A673 (cell line): Measurements from ENCODE around the gene PILRA.
"Not testable (repeated sequence)": the region's sequence is repeated elsewhere in the genome, so short reads cannot be mapped to it uniquely, and the experiment has no call there.

Experiments used
- CTCF ChIP-seq: fragments of 300-800, 200-600 bp; sonication (generic); conservative IDR thresholded peaks from 2 replicates; pipeline ENCODE4 v1.5.1; 2017; ENCODE audit warnings: low read depth, mild to moderate bottlenecking, antibody characterized with exemption, low read length, moderate library complexity, mixed read lengths
- EZH2 ChIP-seq: fragments of 200-600 bp; sonication (generic); IDR thresholded peaks from 2 replicates; pipeline ENCODE4 v1.6.1; 2017; ENCODE audit warnings: borderline replicate concordance, low read depth, mild to moderate bottlenecking, mixed read lengths, antibody characterized with exemption, low read length; ENCODE audit not compliant: poor library complexity, severe bottlenecking

- TF ChIP-seq EZH2, CTCF: not testable (repeated sequence)
Observed at GRCh38 chr7:100373870-100374598, 747 bp downstream of the PILRA start.
